Calu3 (cell line): Measurements from ENCODE around the gene SSC4D. TPM values are rescaled to one million over a fixed set of nuclear protein-coding genes. Genes with fewer than 3 reads are reported as not detected.
A peak's percentile ranks its signal among the peaks of the same experiment; 100 is the strongest.

Source experiments
- BruUV-seq: library from RNA; stranded (reverse); fragments of 400-500 nt; replicated peaks from 2 replicates; lab custom pipeline; 2021; lab: Mats Ljungman, UMichigan
- CTCF ChIA-PET: fragments of 300-600 bp; sonication (Branson Sonifier 250); formaldehyde crosslinking; loops from one replicate; lab custom pipeline; 2022; ENCODE audit warnings: antibody characterized with exemption; lab: Charles Lee
- DNase-seq: peaks from one replicate; pipeline ENCODE4 v3.0.0; 2022
- H3K27ac Mint-ChIP-seq: one replicate; pipeline ENCODE4 v1.8.0; 2022; ENCODE audit warnings: mixed read lengths; ENCODE audit not compliant: unreplicated experiment
- H3K27me3 Mint-ChIP-seq: one replicate; pipeline ENCODE4 v1.8.0; 2022; ENCODE audit warnings: mixed read lengths; ENCODE audit not compliant: unreplicated experiment
- H3K36me3 Mint-ChIP-seq: one replicate; pipeline ENCODE4 v1.8.0; 2022; ENCODE audit warnings: mild to moderate bottlenecking, moderate library complexity, mixed read lengths; ENCODE audit not compliant: insufficient read depth, unreplicated experiment
- H3K4me1 Mint-ChIP-seq: one replicate; pipeline ENCODE4 v1.8.0; 2022; ENCODE audit warnings: mild to moderate bottlenecking, low read depth, mixed read lengths; ENCODE audit not compliant: unreplicated experiment
- H3K4me3 Mint-ChIP-seq: one replicate; pipeline ENCODE4 v1.8.0; 2022; ENCODE audit warnings: mild to moderate bottlenecking, low read depth, moderate library complexity, mixed read lengths; ENCODE audit not compliant: unreplicated experiment
- H3K9me3 Mint-ChIP-seq: one replicate; pipeline ENCODE4 v1.8.0; 2022; ENCODE audit warnings: low read depth, mixed read lengths; ENCODE audit not compliant: unreplicated experiment
- CTCF ChIP-seq: fragments of 200-600 bp; IDR thresholded peaks from one replicate; pipeline ENCODE4 v1.8.0; 2022; ENCODE audit warnings: antibody characterized with exemption; ENCODE audit not compliant: unreplicated experiment
- intact Hi-C: fragments of 100-400 bp; cut with micrococcal nuclease; formaldehyde crosslinking; loops from one replicate; pipeline ENCODE4 v1.10.0; 2022; ENCODE audit not compliant: unreplicated experiment
- total RNA-seq: library from RNA; stranded (reverse); gene quantifications from 2 replicates; pipeline ENCODE4 v1.2.3, GENCODE V29; 2022

SSC4D gene
- total RNA-seq, 1 experiment from 2014 or later = not detected

- no peak overlapping the region for H3K27ac Mint-ChIP-seq
- no peaks in the 10 kb centered on the region for H3K9me3 Mint-ChIP-seq
- CTCF ChIA-PET = no interaction called here
- no peak for TF ChIP-seq CTCF
- no TSS peak for BruUV-seq
- H3K36me3 Mint-ChIP-seq = peaks cover 74% of the 10 kb centered on the region
- H3K4me1 Mint-ChIP-seq = peaks cover 19% of the 10 kb centered on the region
- no peaks in the 10 kb centered on the region for H3K27me3 Mint-ChIP-seq
- no peak overlapping the region for H3K4me3 Mint-ChIP-seq
- intact Hi-C loops = no loop called here
- DNase-seq = no peak
These were observed 55.8 kb downstream of the SSC4D start for GRCh38 chr7:76353744-76354143.

GRCh38 chr7:76352193-76352592, 57.3 kb downstream of the SSC4D start:
- H3K27ac Mint-ChIP-seq = no peak overlapping the region
- no peak for TF ChIP-seq CTCF
- H3K4me1 Mint-ChIP-seq = peaks cover 28% of the 10 kb centered on the region
- no peaks in the 10 kb centered on the region for H3K9me3 Mint-ChIP-seq
- CTCF ChIA-PET = no interaction called here
- intact Hi-C loops = no loop called here
- no TSS peak for BruUV-seq
- H3K27me3 Mint-ChIP-seq = no peaks in the 10 kb centered on the region
- no peak overlapping the region for H3K4me3 Mint-ChIP-seq
- DNase-seq = no peak
- H3K36me3 Mint-ChIP-seq = peaks cover 67% of the 10 kb centered on the region

GRCh38 chr7:76351372-76351771, 58.1 kb downstream of the SSC4D start:
- peak overlapping the region; percentile 10 for H3K27ac Mint-ChIP-seq
- H3K4me3 Mint-ChIP-seq = no peak overlapping the region
- no peaks in the 10 kb centered on the region for H3K9me3 Mint-ChIP-seq
- no peak for TF ChIP-seq CTCF
- H3K36me3 Mint-ChIP-seq = peaks cover 68% of the 10 kb centered on the region
- CTCF ChIA-PET = no interaction called here
- BruUV-seq = no TSS peak
- no peak for DNase-seq
- no peaks in the 10 kb centered on the region for H3K27me3 Mint-ChIP-seq
- intact Hi-C loops = no loop called here
- peaks cover 36% of the 10 kb centered on the region for H3K4me1 Mint-ChIP-seq

GRCh38 chr7:76349313-76349885, 60.1 kb downstream of the SSC4D start:
- no peak overlapping the region for H3K4me3 Mint-ChIP-seq
- H3K4me1 Mint-ChIP-seq = peaks cover 42% of the 10 kb centered on the region
- H3K27me3 Mint-ChIP-seq = no peaks in the 10 kb centered on the region
- BruUV-seq = no TSS peak
- peaks cover 69% of the 10 kb centered on the region for H3K36me3 Mint-ChIP-seq
- H3K27ac Mint-ChIP-seq = no peak overlapping the region
- no peak for DNase-seq
- no peak for TF ChIP-seq CTCF
- CTCF ChIA-PET = no interaction called here
- H3K9me3 Mint-ChIP-seq = no peaks in the 10 kb centered on the region
- intact Hi-C loops = no loop called here
